Fibroblast of lung (primary cell): ENCODE measurements around the gene XYLB.

Source experiments
- EZH2 ChIP-seq: IDR thresholded peaks from 2 replicates; pipeline ENCODE4 v1.5.1; 2012; ENCODE audit warnings: low read length, control low read depth, mild to moderate bottlenecking; ENCODE audit errors: missing control alignments
- TF ChIP-seq, protein P1 (sequence below), 2 donors: IDR thresholded peaks in 1 of 2; conservative IDR thresholded peaks in 1 of 2; 1 replicate in 1 of 2; 2 replicates in 1 of 2; pipeline ENCODE4 v1.5.1; 2011 to 2012; ENCODE audit warnings: low read length in 2 of 2, control low read depth in 1 of 2, inconsistent platforms in 1 of 2, low read depth in 1 of 2, mild to moderate bottlenecking in 1 of 2

DNA sequence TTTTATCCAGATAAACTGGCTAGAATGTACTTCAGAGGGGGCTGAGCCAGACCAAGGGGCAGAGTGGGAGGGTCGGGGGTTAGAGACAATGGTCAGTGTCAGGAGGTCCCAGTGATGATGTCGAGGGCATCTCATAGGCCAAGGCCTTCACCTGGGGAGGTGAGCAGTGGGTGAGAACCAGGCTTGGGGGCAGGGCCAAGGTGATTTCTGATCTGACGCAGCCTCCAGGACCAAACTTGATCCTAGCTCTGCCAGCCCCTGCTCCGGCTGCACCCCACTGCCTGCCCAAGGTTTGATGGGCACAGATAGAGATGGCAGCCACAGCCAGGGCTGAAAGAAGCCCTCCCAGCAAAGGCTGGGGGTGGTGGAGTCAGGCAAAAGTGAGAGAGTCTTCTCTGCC is 14.9 kb downstream of the XYLB start:
- TF ChIP-seq, protein P1, sequence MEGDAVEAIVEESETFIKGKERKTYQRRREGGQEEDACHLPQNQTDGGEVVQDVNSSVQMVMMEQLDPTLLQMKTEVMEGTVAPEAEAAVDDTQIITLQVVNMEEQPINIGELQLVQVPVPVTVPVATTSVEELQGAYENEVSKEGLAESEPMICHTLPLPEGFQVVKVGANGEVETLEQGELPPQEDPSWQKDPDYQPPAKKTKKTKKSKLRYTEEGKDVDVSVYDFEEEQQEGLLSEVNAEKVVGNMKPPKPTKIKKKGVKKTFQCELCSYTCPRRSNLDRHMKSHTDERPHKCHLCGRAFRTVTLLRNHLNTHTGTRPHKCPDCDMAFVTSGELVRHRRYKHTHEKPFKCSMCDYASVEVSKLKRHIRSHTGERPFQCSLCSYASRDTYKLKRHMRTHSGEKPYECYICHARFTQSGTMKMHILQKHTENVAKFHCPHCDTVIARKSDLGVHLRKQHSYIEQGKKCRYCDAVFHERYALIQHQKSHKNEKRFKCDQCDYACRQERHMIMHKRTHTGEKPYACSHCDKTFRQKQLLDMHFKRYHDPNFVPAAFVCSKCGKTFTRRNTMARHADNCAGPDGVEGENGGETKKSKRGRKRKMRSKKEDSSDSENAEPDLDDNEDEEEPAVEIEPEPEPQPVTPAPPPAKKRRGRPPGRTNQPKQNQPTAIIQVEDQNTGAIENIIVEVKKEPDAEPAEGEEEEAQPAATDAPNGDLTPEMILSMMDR (conservative IDR thresholded peaks at IDR 0.05 in 1 of 2, IDR thresholded peaks at IDR 0.05 in 1 of 2; ENCODE audit: low read depth in 1 of 2, low read length in 2 of 2), result no peak
- TF ChIP-seq EZH2, result no peak
